GM12892 (cell line): Measurements from ENCODE around the gene PID1.

Source experiments
- POLR2A ChIP-seq: IDR thresholded peaks from 2 replicates; pipeline ENCODE4 v1.6.1; 2011; ENCODE audit warnings: low read depth, low read length, control low read depth
- POLR2AphosphoS5 ChIP-seq: IDR thresholded peaks from 2 replicates; pipeline ENCODE4 v1.6.1; 2011; ENCODE audit warnings: low read depth, low read length, control low read depth

- no peak for TF ChIP-seq POLR2A
- TF ChIP-seq POLR2AphosphoS5 = no peak
Observed at GRCh38 chr2:229084447-229084846, 186.6 kb downstream of the PID1 start.
